GM15510 (cell line): Measurements from ENCODE around the gene SPAG17.

Experiments used
- POLR2A ChIP-seq: IDR thresholded peaks from 3 replicates; pipeline ENCODE4 v1.6.1; 2011; ENCODE audit warnings: borderline replicate concordance; ENCODE audit not compliant: insufficient read length; ENCODE audit errors: extremely low read depth

Gene SPAG17

GRCh38 chr1:118147522-118147921 is 37.5 kb downstream of the SPAG17 start:
- TF ChIP-seq POLR2A, result no peak

GRCh38 chr1:118145721-118146120 is 39.3 kb downstream of the SPAG17 start:
- TF ChIP-seq POLR2A, result no peak

- no peak for TF ChIP-seq POLR2A
Measured at GRCh38 chr1:118144684-118145083, 40.3 kb downstream of the SPAG17 start.

DNA sequence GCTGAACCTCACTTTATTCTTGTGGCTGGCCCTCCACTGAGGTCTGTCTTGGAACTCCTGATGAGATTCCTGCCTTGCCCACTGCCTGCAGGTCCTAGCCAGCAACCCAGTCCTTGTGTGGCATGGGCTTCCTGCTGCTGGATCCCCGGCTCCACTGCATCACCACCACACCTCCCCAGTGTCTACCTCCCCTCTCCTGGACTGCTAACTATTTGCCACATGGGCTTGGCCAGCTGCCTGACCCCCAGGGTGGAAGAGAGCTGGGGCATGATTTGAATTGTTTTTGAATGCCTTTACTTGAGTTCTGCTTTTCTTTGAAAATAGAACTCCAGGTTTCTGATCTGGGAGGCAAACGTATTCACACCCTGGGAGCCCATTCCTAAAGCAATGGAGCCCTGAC is 41.2 kb downstream of the SPAG17 start:
- TF ChIP-seq POLR2A, result no peak

DNA sequence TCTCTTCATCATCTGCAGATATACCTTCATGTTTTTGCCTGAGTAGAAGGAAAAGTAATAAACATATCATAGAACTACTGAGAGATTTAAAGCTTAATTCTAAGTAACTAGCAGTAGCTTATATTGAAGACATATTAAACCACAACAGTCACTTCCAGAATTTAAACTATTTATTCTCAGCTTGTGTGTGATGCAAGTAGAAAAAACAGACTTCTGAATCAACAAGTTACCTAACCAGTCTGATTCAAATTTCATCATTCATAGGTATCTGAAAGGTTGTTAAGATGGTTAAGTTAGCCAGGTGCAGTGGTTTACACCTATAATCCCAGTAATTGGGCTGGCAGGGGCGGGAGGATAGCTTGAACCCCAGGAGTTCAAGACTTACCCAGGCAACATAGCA is 41.9 kb downstream of the SPAG17 start:
- TF ChIP-seq POLR2A, result no peak

- TF ChIP-seq POLR2A, result no peak
Measured at GRCh38 chr1:118142546-118142945, 42.5 kb downstream of the SPAG17 start.

- TF ChIP-seq POLR2A, result no peak
Measured at GRCh38 chr1:118137900-118138299, 47.1 kb downstream of the SPAG17 start.

DNA sequence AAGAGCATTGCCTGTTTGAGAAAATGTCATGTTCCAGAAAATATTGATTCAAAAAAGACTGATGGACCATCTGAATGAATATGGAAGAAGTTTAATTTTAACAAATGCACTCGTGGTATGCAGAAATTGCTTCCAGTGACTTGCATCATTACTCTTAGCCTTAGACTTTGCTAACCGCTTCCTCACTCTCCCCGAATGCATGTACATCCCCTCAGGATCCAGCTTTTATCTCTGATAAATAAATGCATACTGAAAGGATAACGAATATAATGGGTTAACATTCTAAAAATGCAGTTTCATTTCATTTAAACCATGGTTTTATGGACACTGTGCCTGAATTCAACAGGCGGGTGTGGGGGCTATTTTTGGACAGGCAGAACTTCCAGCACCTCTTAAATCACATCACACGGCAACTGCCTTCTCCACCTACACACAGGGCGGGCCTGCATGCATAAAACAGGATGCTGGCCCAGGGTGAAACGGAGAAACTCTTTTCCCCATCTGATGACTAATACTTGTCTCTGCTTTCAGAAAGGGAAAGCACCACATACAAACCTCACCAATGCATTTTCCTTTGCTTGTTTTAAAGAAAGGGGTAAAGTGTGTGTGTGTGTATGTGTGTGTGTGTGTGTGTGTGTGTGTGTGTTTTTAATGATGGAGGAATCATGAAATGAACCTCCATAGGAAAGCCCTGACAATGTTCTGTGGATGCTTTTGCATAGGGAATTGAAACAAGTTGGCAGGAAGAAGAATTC is 48.7 kb downstream of the SPAG17 start:
- TF ChIP-seq POLR2A, result no peak

GRCh38 chr1:118132000-118132399 is 53.0 kb downstream of the SPAG17 start:
- TF ChIP-seq POLR2A, result no peak

DNA sequence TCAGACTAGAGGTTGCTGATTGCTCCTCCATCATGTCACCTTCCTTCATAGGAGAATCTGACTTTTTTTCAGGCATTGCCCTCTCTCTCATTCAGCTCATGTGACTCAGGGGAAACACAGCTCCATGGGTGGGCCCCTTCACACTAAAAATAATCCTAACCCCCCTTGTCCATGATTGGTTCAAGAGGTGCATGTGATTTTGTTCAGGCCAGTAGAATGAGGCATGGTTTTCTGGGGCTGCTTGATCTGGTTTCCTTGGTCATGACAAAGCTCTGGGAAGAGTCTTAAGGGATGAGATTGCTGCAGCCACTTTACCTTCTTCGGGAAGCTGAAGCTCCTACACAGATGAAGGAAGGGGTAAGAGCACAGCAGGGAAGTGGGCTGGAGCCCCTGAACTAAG is 56.3 kb downstream of the SPAG17 start:
- no peak for TF ChIP-seq POLR2A

DNA sequence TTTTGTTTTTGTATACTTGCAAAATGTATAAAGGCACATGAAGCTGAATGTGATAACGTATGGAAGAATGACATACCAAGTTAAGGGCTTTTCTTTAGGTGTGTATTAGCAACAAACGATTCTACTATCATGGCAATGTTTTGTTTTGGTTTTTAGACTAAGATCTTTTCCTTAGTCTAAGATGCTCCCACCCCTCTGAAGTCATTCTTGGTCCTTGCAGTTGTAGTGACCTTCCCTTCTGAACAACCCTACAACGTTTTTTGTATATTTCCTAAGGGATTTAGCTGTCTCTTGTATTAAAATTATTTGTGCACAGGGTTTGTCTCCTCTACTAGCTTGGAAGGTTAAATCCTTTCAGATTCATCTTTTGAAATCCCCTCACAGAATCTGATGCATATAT is 61.0 kb downstream of the SPAG17 start:
- no peak for TF ChIP-seq POLR2A

GRCh38 chr1:118123116-118123839 is 61.8 kb downstream of the SPAG17 start:
- TF ChIP-seq POLR2A, result no peak

- no peak for TF ChIP-seq POLR2A
Measured at GRCh38 chr1:118122234-118123004, 62.6 kb downstream of the SPAG17 start.

DNA sequence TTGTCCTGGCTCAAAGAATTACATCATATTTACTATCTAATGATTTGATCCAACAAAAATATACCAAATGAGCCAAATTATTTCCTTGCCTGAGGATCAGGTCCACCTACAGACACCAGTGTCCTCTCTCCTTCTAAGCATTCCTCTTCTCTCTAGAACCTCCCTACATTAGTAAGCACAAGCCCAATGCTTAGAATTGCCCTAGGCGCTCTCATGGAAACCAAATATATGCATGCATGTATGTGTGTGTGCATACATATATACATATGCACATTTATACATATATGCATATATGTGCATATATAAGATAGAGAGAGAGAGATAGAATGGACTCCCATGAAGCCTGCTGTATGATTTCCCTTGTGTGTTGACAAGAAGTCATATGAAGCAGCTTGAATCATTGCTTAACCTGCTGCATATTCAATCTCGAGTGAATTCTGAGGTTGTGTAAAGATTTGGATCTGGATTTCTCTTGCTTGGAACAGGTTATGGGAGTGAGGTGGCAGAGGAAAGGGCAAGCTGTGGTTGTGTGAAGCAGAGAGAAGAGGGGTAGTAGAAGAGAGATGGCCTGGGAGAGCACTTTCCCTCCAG is 66.1 kb downstream of the SPAG17 start:
- no peak for TF ChIP-seq POLR2A

- no peak for TF ChIP-seq POLR2A
Measured at GRCh38 chr1:118118469-118118868, 66.6 kb downstream of the SPAG17 start.
